D721Med (cell line): ENCODE results near the gene TMCO2.
"Not testable (repeated sequence)": the region's sequence is repeated elsewhere in the genome, so short reads cannot be mapped to it uniquely, and the experiment has no call there.

Experiments
- DNase-seq: peaks from one replicate; pipeline ENCODE4 v3.0.0; 2011; ENCODE audit warnings: low spot score; ENCODE audit not compliant: insufficient read length
- FAIRE-seq: peaks from 2 replicates; lab custom pipeline; 2011; peaks lifted over from hg19 to GRCh38; lab: Jason Lieb, UNC
- TF ChIP-seq, protein P1 (sequence below): IDR thresholded peaks from 2 replicates; pipeline ENCODE4 v1.5.1; 2012; ENCODE audit warnings: mild to moderate bottlenecking, control low read depth; ENCODE audit not compliant: insufficient read depth; ENCODE audit errors: missing control alignments

TMCO2 gene

DNA sequence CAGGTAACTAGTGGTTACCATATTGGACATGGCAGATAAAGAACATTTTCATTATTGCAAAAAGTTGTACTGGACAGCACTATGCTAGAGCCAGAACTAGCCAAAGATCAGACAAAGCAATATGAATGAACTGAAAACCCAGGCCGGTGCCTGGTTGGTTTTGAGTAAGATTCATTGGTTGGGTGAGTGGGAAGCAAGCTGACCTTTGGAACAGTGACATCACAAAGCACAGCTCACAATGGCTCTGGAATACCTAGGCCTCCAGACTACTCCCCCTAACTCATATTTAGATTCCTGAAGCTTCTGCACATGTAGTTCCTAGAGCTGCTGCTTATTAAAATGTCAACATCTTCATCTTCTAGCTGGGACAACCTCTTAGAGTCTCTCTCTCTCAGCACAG, at the start of gene TMCO2:
TSS of gene TMCO2 (plus strand) at position 283 of the 400 bp plus-strand sequence. CDS start at position 340, 57 bp downstream.
- DNase-seq (no peak), FAIRE-seq (no peak)
- TF ChIP-seq, protein P1, sequence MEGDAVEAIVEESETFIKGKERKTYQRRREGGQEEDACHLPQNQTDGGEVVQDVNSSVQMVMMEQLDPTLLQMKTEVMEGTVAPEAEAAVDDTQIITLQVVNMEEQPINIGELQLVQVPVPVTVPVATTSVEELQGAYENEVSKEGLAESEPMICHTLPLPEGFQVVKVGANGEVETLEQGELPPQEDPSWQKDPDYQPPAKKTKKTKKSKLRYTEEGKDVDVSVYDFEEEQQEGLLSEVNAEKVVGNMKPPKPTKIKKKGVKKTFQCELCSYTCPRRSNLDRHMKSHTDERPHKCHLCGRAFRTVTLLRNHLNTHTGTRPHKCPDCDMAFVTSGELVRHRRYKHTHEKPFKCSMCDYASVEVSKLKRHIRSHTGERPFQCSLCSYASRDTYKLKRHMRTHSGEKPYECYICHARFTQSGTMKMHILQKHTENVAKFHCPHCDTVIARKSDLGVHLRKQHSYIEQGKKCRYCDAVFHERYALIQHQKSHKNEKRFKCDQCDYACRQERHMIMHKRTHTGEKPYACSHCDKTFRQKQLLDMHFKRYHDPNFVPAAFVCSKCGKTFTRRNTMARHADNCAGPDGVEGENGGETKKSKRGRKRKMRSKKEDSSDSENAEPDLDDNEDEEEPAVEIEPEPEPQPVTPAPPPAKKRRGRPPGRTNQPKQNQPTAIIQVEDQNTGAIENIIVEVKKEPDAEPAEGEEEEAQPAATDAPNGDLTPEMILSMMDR: no peak

DNA sequence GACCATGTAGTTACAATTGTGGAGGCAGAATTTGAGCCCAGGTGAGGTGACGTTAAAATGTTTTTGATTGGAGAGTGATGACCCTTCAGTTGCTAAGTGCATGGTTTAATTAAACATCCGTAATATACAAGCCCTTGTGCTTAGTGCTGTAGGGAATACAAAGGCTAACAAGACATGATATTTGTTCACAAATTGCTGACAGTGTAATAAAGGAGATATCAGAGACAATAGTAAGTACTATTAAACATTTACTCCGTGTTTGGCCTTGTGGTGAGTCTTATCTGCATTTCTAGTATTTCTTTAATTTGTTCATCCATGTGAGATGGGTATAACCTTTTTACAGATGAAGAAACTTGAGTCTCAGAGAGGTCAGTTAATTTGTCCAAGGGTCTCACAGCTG, 48.6 kb upstream of the TMCO2 start:
- no peak for FAIRE-seq
- DNase-seq: no peak
- TF ChIP-seq, protein P1: no peak

DNA sequence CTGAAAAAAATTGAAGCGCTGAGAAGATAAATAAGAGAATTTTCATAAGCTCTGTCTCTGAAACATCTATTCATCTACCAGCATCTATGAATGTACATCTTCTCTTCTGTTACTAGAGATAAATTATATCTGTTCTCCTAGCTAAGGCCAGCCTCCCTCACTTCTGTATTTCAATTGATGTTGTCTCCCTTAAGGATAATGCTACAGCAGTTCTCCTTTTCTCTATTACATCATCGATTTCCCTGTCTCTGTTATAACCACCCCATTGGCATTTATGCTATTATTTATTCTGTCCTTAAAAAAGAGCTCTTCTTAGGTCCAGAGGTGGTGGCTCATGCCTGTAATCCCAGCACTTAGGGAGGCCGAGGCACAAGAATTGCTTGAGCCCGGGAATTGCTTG, 42.9 kb upstream of the TMCO2 start:
- FAIRE-seq (no peak), DNase-seq (no peak)
- TF ChIP-seq, protein P1: no peak

GRCh38 chr1:40210511-40211204, 37.1 kb upstream of the TMCO2 start:
- FAIRE-seq: peak; percentile 16
- DNase-seq: no peak
- TF ChIP-seq, protein P1: no peak

DNA sequence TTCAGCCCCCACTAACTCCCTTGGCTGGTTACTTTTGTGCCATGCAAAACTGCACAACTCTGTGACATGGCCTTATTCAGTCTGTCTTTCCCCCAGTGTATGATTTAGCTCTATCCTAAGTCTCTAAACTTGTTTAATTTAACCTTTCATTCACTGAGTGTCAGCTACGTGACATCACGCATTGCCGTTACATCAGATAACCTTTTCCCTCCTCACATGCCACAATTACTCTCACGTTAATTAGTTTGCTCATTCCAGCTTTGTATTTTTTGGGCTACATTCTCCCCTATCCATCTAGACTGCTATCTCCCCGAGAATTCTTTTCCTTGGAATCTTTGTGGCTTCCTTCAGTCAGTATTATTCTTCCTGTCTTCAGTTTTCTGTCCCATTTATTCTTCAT, 29.4 kb upstream of the TMCO2 start:
- no peak for FAIRE-seq
- DNase-seq: no peak
- TF ChIP-seq, protein P1: no peak

DNA sequence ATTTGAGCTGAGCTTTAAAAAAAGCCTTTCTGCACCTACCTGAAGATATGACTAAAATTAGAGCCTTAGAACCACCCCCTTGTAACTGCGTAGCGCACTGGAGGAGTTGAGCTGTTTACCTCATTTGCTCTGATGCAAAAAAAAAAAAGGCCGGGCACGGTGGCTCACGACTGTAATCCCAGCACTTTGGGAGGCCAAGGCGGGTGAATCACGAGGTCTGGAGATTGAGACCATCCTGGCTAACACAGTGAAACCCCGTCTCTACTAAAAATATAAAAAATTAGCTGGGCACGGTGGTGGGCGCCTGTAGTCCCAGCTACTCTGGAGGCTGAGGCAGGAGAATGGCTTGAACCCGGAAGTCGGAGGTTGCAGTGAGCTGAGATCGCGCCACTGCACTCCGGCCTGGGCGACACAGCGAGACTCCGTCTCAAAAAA, 26.2 kb upstream of the TMCO2 start:
- not testable (repeated sequence) for FAIRE-seq, DNase-seq

DNA sequence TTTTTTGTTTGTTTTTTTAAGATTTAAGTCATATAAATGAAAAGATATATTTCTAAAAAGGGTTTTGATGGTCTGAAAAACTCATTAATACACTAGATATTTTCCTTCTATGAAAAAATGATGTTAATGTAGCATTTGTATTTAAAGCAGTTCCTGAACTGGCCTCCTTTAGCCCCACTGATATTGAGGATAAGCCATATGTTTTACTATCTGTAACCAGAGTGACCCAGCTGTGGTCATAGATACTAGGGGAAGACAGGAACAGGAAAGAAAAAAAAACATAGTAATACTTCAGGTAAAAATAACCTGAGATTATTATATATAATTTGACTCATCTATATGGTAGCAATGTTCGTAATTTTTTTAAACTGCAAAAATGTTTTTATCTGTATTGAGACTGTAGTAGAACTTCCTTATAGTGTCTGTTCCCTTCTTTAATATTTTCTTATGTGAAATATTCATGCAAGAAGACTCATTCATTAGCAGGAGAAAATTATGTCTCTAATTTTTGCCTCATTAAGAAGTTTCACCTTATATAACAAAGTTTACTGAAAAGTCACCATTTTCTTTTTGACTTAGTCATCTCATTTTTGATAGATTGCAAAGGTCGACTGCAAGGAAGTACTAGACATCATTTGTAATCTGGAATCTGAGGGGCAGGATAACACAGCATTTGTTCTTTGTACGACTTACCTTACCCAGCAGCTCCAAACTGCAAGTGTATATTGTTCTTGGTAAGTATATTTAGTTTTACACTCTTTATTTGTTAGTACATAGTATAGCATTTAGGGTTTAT, 25.6 kb upstream of the TMCO2 start:
- FAIRE-seq: no peak
- TF ChIP-seq, protein P1: no peak

More for the DNA sequence above, 25.6 kb upstream of the TMCO2 start:
- DNase-seq: no peak
